Ishikawa (cell line): Measurements from ENCODE around the gene SLC35D2.
A peak's percentile ranks its signal among the peaks of the same experiment; 100 is the strongest.

Experiments used
- CEBPB ChIP-seq: IDR thresholded peaks from 2 replicates; pipeline ENCODE4 v1.6.1; 2012
- CREB1 ChIP-seq: IDR thresholded peaks from 2 replicates; pipeline ENCODE4 v1.6.1; 2012; ENCODE audit warnings: low read depth
- EGR1 ChIP-seq: IDR thresholded peaks from 2 replicates; pipeline ENCODE4 v1.6.1; 2012
- EP300 ChIP-seq: IDR thresholded peaks from 2 replicates; pipeline ENCODE4 v1.6.1; 2012; ENCODE audit warnings: borderline replicate concordance
- FOXM1 ChIP-seq: IDR thresholded peaks from 2 replicates; pipeline ENCODE4 v1.6.1; 2012; ENCODE audit warnings: low read depth, borderline replicate concordance
- NFIC ChIP-seq: IDR thresholded peaks from 2 replicates; pipeline ENCODE4 v1.6.1; 2012
- RAD21 ChIP-seq: IDR thresholded peaks from 2 replicates; pipeline ENCODE4 v1.6.1; 2012; ENCODE audit warnings: low read depth
- TAF1 ChIP-seq: IDR thresholded peaks from 2 replicates; pipeline ENCODE4 v1.6.1; 2012; ENCODE audit warnings: low read depth, mild to moderate bottlenecking
- TCF12 ChIP-seq: IDR thresholded peaks from 2 replicates; pipeline ENCODE4 v1.6.1; 2012; ENCODE audit warnings: low read depth
- TEAD4 ChIP-seq: IDR thresholded peaks from 2 replicates; pipeline ENCODE4 v1.6.1; 2012
- YY1 ChIP-seq: IDR thresholded peaks from 2 replicates; pipeline ENCODE4 v1.6.1; 2012; ENCODE audit warnings: low read depth
- ZBTB7A ChIP-seq: IDR thresholded peaks from 2 replicates; pipeline ENCODE4 v1.6.1; 2012; ENCODE audit warnings: low read depth
- TF ChIP-seq, protein P1 (sequence below): IDR thresholded peaks from 2 replicates; pipeline ENCODE4 v1.6.1; 2012
- TF ChIP-seq, protein P2 (sequence below): IDR thresholded peaks from 2 replicates; pipeline ENCODE4 v1.6.1; 2012
- TF ChIP-seq, protein P3 (sequence below): IDR thresholded peaks from 2 replicates; pipeline ENCODE4 v1.6.1; 2012; ENCODE audit warnings: low read depth, mild to moderate bottlenecking

Gene SLC35D2

DNA sequence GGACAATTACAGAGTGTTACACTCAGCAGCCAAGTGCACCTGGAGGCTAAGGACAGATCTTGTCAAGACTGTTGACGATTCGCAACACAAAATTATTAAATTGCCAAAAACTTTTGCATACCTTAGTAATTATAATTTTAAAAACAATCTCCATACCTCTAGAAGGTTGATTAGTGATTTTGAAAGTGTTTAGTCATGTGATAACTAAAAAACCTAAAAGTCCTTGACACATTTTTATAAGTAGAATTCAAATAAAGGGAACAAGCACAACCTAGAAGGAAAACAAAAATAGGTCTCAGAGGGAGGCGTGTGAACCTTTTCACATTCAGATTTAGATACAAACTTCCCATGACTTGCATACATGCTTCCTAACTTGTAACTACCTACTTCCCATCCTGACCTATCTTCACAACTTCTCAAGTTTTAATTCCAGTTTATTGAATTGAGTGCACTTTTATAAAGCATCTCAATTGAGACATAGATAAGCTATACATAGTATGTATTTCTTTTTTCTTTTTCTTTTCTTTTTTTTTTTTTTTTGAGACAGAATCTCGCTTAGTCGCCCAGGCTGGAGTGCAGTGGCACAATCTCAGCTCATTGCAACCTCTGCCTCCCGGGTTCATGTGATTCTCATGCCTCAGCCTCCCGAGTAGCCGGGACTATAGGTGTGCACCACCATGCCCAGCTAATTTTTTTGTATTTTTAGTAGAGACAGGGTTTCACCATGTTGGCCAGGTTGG is 28.8 kb upstream of the SLC35D2 start:
- TF ChIP-seq NFIC (no peak), RAD21 (no peak), CEBPB (no peak)
- TF ChIP-seq, protein P1, sequence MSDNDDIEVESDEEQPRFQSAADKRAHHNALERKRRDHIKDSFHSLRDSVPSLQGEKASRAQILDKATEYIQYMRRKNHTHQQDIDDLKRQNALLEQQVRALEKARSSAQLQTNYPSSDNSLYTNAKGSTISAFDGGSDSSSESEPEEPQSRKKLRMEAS: no peak

DNA sequence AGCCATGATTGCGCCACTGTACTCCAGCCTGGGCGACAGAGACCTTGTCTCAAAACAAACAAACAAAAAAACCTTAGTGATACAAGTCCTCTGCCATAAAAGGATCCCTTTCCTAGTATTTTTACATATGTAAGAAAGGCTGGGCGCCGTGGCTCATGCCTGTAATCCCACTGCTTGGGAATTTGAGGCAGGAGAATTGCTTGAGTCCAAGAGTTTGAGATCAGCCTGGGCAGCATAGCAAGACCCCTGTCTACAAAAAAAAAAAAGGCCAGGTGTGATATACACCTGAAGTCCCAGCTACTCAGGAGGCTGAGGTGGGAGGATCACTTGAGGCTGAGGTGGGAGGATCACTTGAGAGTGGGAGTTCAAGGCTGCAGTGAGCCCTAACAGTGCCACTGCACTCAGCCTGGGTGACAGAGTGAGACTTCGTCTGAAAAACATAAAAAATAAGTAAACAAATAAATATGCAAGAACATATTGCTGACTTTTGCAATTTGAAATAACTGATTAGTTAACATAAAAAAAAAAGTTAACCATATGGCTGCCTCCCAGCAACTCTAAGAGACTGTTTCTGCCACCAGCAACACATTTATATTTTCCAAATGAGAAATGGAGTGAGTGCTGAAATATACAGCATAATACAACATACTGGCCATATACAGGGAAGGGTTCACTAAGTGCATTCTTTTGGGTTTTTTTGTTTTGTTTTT is 27.8 kb upstream of the SLC35D2 start:
- TF ChIP-seq EGR1: no peak
- no peak for TF ChIP-seq NFIC
- TF ChIP-seq, protein P1: no peak

DNA sequence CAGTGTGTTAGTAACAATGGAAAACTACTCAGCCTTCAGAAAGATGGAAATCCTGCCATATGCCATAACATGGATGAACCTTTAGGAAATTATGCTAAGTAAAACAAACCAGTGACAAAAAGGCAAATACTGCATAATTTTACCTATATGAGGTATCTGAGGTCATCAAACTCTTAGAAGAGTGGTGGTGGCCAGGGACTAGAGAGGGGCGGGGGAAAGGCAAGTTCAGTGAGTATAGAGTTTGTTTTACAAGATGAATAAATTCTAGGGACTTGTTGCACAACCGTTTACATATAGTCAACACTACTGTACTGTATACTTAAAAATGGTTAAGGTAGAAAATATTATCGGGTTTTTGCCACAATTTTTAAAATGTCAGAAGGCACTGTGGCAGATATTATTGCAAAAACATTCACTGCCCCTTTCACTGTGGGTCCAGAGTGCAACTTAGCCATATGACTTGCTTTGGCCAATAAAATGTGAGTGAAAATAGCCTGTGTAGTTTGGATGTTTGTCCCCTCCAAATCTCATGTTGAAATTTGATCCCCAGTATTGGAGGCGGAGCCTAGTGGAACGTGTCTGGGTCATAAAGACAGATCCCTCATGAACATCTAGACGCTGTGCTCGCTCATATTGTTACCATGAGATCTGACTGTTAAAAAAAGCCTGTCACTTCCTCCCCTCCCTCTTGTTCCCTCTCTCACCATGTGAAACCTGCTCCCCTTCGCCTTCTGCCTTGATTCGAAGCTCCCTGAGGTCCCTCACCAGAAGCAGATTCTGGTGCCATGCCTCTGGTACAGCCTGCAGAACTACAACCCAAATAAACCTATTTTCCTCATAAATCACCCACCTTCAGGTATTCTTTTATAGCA is 25.1 kb upstream of the SLC35D2 start:
- TF ChIP-seq EP300: no peak
- TF ChIP-seq, protein P2, sequence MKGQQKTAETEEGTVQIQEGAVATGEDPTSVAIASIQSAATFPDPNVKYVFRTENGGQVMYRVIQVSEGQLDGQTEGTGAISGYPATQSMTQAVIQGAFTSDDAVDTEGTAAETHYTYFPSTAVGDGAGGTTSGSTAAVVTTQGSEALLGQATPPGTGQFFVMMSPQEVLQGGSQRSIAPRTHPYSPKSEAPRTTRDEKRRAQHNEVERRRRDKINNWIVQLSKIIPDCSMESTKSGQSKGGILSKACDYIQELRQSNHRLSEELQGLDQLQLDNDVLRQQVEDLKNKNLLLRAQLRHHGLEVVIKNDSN: 0 out of 2 replicates have a peak, but pooled peaks have one; percentile 35
- TF ChIP-seq, protein P3, sequence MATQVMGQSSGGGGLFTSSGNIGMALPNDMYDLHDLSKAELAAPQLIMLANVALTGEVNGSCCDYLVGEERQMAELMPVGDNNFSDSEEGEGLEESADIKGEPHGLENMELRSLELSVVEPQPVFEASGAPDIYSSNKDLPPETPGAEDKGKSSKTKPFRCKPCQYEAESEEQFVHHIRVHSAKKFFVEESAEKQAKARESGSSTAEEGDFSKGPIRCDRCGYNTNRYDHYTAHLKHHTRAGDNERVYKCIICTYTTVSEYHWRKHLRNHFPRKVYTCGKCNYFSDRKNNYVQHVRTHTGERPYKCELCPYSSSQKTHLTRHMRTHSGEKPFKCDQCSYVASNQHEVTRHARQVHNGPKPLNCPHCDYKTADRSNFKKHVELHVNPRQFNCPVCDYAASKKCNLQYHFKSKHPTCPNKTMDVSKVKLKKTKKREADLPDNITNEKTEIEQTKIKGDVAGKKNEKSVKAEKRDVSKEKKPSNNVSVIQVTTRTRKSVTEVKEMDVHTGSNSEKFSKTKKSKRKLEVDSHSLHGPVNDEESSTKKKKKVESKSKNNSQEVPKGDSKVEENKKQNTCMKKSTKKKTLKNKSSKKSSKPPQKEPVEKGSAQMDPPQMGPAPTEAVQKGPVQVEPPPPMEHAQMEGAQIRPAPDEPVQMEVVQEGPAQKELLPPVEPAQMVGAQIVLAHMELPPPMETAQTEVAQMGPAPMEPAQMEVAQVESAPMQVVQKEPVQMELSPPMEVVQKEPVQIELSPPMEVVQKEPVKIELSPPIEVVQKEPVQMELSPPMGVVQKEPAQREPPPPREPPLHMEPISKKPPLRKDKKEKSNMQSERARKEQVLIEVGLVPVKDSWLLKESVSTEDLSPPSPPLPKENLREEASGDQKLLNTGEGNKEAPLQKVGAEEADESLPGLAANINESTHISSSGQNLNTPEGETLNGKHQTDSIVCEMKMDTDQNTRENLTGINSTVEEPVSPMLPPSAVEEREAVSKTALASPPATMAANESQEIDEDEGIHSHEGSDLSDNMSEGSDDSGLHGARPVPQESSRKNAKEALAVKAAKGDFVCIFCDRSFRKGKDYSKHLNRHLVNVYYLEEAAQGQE: no peak

DNA sequence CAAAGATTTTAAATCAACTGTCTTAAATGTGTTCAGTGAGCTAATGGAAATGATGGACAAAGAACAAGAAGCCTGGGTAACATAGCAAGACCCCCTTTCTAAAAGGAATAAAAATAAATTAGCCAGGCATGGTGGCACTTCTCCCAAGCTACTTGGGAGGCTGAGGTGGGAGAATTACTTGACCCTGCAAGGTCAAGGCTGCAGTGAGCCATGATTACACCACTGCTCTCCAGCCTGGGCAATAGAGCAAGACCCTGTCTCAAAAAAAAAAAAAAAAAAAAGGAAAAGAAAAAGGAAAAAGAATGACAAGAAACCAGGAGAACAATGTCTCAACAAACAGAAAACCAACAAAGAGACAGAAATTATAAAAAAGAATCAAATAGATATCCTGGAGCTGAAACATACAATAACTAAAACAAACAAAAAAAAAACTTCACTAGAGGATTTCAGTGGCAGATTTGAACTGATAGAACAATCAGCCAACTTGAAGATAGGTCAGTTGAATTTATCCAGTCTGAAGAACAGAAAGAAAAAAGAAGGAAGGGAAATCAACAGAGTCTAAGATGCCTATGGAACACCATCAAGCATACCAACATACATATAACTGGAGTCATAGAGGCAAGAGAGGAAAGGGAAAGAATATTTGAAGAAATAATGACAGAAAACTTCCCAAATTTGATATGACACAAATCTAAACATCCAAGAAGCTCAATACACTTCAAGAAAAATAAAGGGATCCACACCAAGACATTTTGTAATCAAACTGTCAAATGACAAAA is 16.8 kb upstream of the SLC35D2 start:
- TF ChIP-seq, protein P2: no peak
- TF ChIP-seq EGR1 (no peak), NFIC (no peak), RAD21 (no peak), TEAD4 (no peak), ZBTB7A (no peak), FOXM1 (no peak), YY1 (no peak)
- TF ChIP-seq, protein P3: no peak
- TF ChIP-seq, protein P1: no peak

DNA sequence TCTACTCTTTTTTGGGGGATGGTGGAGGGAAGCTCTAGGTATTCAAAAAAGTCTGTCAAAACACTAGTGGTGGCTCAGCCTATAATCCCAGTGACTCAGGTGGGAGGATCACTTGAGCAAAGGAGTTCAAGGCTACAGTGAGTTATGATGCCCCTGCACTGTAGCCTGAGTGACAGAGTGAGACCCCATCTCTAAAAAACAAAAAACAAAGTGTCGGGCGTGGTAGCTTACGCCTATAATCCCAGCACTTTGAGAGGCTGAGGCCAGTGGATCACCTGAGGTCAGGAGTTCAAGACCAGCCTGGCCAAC is 15.8 kb upstream of the SLC35D2 start:
- TF ChIP-seq, protein P2: no peak
- TF ChIP-seq FOXM1: no peak
- TF ChIP-seq YY1: no peak
- TF ChIP-seq CREB1: no peak
- no peak for TF ChIP-seq CEBPB
- no peak for TF ChIP-seq TEAD4
- TF ChIP-seq ZBTB7A: no peak
- TF ChIP-seq TAF1: no peak
- TF ChIP-seq, protein P1: no peak
- TF ChIP-seq, protein P3: no peak
- no peak for TF ChIP-seq EGR1
- TF ChIP-seq NFIC: no peak
- TF ChIP-seq EP300: no peak
- TF ChIP-seq RAD21: no peak
- TF ChIP-seq TCF12: no peak
